IMR-90 (cell line): ENCODE results near the gene FAM162A. TPM values are rescaled to one million over a fixed set of nuclear protein-coding genes. Genes with fewer than 3 reads are reported as not detected.

Experiments used
- ATAC-seq: fragments of 200-7000 bp; cut with Tn5 transposase; 2 replicates; pipeline ENCODE4 v1.9.1; 2020; ENCODE audit warnings: low read depth, mild to moderate bottlenecking, moderate library complexity
- BruUV-seq: library from RNA; stranded (reverse); fragments of 400-500 nt; replicated peaks from 2 replicates; lab custom pipeline; 2021; lab: Mats Ljungman, UMichigan
- CTCF ChIA-PET: fragments of 300-600 bp; formaldehyde crosslinking; extraction: SDS; loops from one replicate; lab custom pipeline; 2021; ENCODE audit warnings: antibody characterized with exemption; lab: Yijun Ruan, JAX
- POLR2A ChIA-PET: fragments of 300-600 bp; sonication (Branson Sonifier 250); formaldehyde crosslinking; loops from one replicate; lab custom pipeline; 2022; ENCODE audit warnings: antibody characterized with exemption; ENCODE audit not compliant: unreplicated experiment; lab: Charles Lee
- DNase-seq: peaks from one replicate; pipeline ENCODE4 v3.0.0; 2013
- H2AFZ ChIP-seq: replicated peaks from 2 replicates; pipeline ENCODE3; 2013; ENCODE audit warnings: low read length, mild to moderate bottlenecking; ENCODE audit not compliant: poor library complexity
- H2AK5ac ChIP-seq: 2 replicates; pipeline ENCODE4 v1.6.1; 2013; ENCODE audit warnings: low read depth, low read length, inconsistent platforms
- H2AK9ac ChIP-seq: replicated peaks from 2 replicates; pipeline ENCODE3; 2013; ENCODE audit warnings: mild to moderate bottlenecking, low read depth, low read length, moderate library complexity; ENCODE audit not compliant: poor library complexity
- H2BK120ac ChIP-seq: 2 replicates; pipeline ENCODE4 v1.6.1; 2013; ENCODE audit warnings: low read depth, low read length, inconsistent platforms
- H2BK15ac ChIP-seq: 3 replicates; pipeline ENCODE4 v1.6.1; 2013; ENCODE audit warnings: low read depth, low read length, inconsistent platforms
- H2BK20ac ChIP-seq: 2 replicates; pipeline ENCODE4 v1.6.1; 2013; ENCODE audit warnings: low read depth, mild to moderate bottlenecking, inconsistent platforms, low read length, moderate library complexity
- H2BK5ac ChIP-seq: 2 replicates; pipeline ENCODE4 v1.6.1; 2013; ENCODE audit warnings: mild to moderate bottlenecking, low read depth, low read length, inconsistent platforms; ENCODE audit not compliant: poor library complexity, severe bottlenecking
- H3K14ac ChIP-seq: replicated peaks from 2 replicates; pipeline ENCODE4 v1.6.1; 2013; ENCODE audit warnings: low read depth, low read length, inconsistent platforms
- H3K18ac ChIP-seq: 2 replicates; pipeline ENCODE4 v1.6.1; 2013; ENCODE audit warnings: low read depth, low read length, control low read depth
- H3K23ac ChIP-seq: 2 replicates; pipeline ENCODE4 v1.6.1; 2013; ENCODE audit warnings: low read depth, low read length, inconsistent platforms
- H3K27ac ChIP-seq: 2 replicates; pipeline ENCODE4 v1.5.1; 2013; ENCODE audit warnings: mild to moderate bottlenecking, control low read depth, low read length; ENCODE audit not compliant: insufficient read depth
- H3K27me3 ChIP-seq: 2 replicates; pipeline ENCODE4 v1.6.1; 2013; ENCODE audit warnings: low read length; ENCODE audit not compliant: control insufficient read depth, insufficient read depth
- H3K36me3 ChIP-seq: 2 replicates; pipeline ENCODE4 v1.6.1; 2013; ENCODE audit warnings: low read length, mixed read lengths; ENCODE audit not compliant: control insufficient read depth, insufficient read depth
- H3K4ac ChIP-seq: 2 replicates; pipeline ENCODE4 v1.6.1; 2013; ENCODE audit warnings: low read depth, low read length, inconsistent platforms
- H3K4me1 ChIP-seq: 2 replicates; pipeline ENCODE4 v1.6.1; 2013; ENCODE audit warnings: low read length, mixed read lengths; ENCODE audit not compliant: control insufficient read depth, insufficient read depth
- H3K4me2 ChIP-seq: 2 replicates; pipeline ENCODE4 v1.6.1; 2013; ENCODE audit warnings: low read depth, mild to moderate bottlenecking, control low read depth, low read length, moderate library complexity
- H3K4me3 ChIP-seq: 2 replicates; pipeline ENCODE4 v1.5.1; 2013; ENCODE audit warnings: low read depth, mild to moderate bottlenecking, control low read depth, low read length, moderate library complexity; ENCODE audit not compliant: insufficient read depth
- H3K56ac ChIP-seq: 2 replicates; pipeline ENCODE4 v1.6.1; 2013; ENCODE audit warnings: low read length, inconsistent platforms; ENCODE audit not compliant: insufficient read depth; ENCODE audit errors: extremely low read depth
- H3K79me1 ChIP-seq, 2 experiments: 2 replicates each; pipeline ENCODE4 v1.6.1; 2013; ENCODE audit warnings: low read length in 2 of 2, inconsistent platforms in 1 of 2, low read depth in 1 of 2
- H3K9ac ChIP-seq: 2 replicates; pipeline ENCODE4 v1.6.1; 2013; ENCODE audit warnings: low read depth, low read length, control low read depth
- H3K9me1 ChIP-seq: 2 replicates; pipeline ENCODE4 v1.6.1; 2013; ENCODE audit warnings: low read length, inconsistent platforms; ENCODE audit not compliant: insufficient read depth
- H3K9me3 ChIP-seq: 2 replicates; pipeline ENCODE4 v1.6.1; 2013; ENCODE audit warnings: low read length; ENCODE audit not compliant: control insufficient read depth, insufficient read depth
- H4K20me1 ChIP-seq: 2 replicates; pipeline ENCODE4 v1.6.1; 2013; ENCODE audit warnings: low read length, inconsistent platforms; ENCODE audit not compliant: insufficient read depth
- H4K5ac ChIP-seq: 2 replicates; pipeline ENCODE4 v1.6.1; 2013; ENCODE audit warnings: mild to moderate bottlenecking, low read depth, low read length, control low read depth
- H4K8ac ChIP-seq, 2 experiments: 2 replicates each; pipeline ENCODE4 v1.6.1; 2013; ENCODE audit warnings: low read depth in 2 of 2, low read length in 2 of 2, control low read depth in 1 of 2, inconsistent platforms in 1 of 2
- H4K91ac ChIP-seq: 2 replicates; pipeline ENCODE4 v1.6.1; 2013; ENCODE audit warnings: low read depth, low read length, inconsistent platforms; ENCODE audit not compliant: insufficient read depth
- BHLHE40 ChIP-seq: fragments of 150-350 bp; IDR thresholded peaks from 2 replicates; pipeline ENCODE4 v1.6.1; 2016; ENCODE audit warnings: mild to moderate bottlenecking, low read depth, low read length
- CEBPB ChIP-seq: IDR thresholded peaks from 2 replicates; pipeline ENCODE4 v1.6.1; 2012; ENCODE audit warnings: low read depth, low read length, improper control_type of control experiment
- FOS ChIP-seq: fragments of 150-350 bp; IDR thresholded peaks from 2 replicates; pipeline ENCODE4 v1.6.1; 2016; ENCODE audit warnings: low read depth, low read length
- MAFK ChIP-seq: IDR thresholded peaks from 2 replicates; pipeline ENCODE4 v1.6.1; 2012; ENCODE audit warnings: low read depth, low read length, improper control_type of control experiment
- MAZ ChIP-seq: IDR thresholded peaks from 2 replicates; pipeline ENCODE4 v1.6.1; 2012; ENCODE audit warnings: low read depth, mild to moderate bottlenecking, low read length, improper control_type of control experiment, moderate library complexity, borderline replicate concordance
- MXI1 ChIP-seq: IDR thresholded peaks from 2 replicates; pipeline ENCODE4 v1.6.1; 2012; ENCODE audit warnings: low read depth, mild to moderate bottlenecking, low read length, moderate library complexity, borderline replicate concordance
- NFE2L2 ChIP-seq: fragments of 150-350 bp; IDR thresholded peaks from 2 replicates; pipeline ENCODE4 v1.6.1; 2016; ENCODE audit warnings: low read depth, mild to moderate bottlenecking, low read length
- POLR2A ChIP-seq: IDR thresholded peaks from 2 replicates; pipeline ENCODE4 v1.6.1; 2012; ENCODE audit warnings: mild to moderate bottlenecking, low read depth, low read length
- RAD21 ChIP-seq: IDR thresholded peaks from 2 replicates; pipeline ENCODE4 v1.6.1; 2012; ENCODE audit warnings: low read length, improper control_type of control experiment
- RCOR1 ChIP-seq: IDR thresholded peaks from 2 replicates; pipeline ENCODE4 v1.6.1; 2012; ENCODE audit warnings: mild to moderate bottlenecking, low read length, improper control_type of control experiment; ENCODE audit not compliant: insufficient replicate concordance
- RFX5 ChIP-seq: IDR thresholded peaks from 2 replicates; pipeline ENCODE4 v1.8.0; 2012; ENCODE audit warnings: low read depth, mild to moderate bottlenecking, low read length, moderate library complexity
- SMC3 ChIP-seq: fragments of 150-350 bp; IDR thresholded peaks from 2 replicates; pipeline ENCODE4 v1.6.1; 2016; ENCODE audit warnings: low read depth, mild to moderate bottlenecking, antibody characterized with exemption, low read length, moderate library complexity
- WGBS, 2 experiments: methylation state at CpG; one replicate each; pipeline versions ENCODE4 v1.1.5 to v1.1.7; 2013; ENCODE audit warnings: missing lambda C conversion rate in 2 of 2; ENCODE audit not compliant: insufficient read length in 1 of 2; ENCODE audit errors: extremely low coverage in 2 of 2; 5-methylcytosine and 5-hydroxymethylcytosine counted together
- dilution Hi-C: fragments of 300-500 bp; cut with HindIII; formaldehyde crosslinking; loops from one replicate; pipeline ENCODE4 v1.14.3; 2018; ENCODE audit warnings: low sequenced_read_pairs; ENCODE audit not compliant: unreplicated experiment
- in situ Hi-C: fragments of 300-500 bp; cut with MboI; formaldehyde crosslinking; loops from 3 replicates; pipeline ENCODE4 v1.14.3; 2019; ENCODE audit warnings: low sequenced_read_pairs, inconsistent platforms, mixed read lengths
- intact Hi-C: fragments of 100-400 bp; cut with micrococcal nuclease; formaldehyde crosslinking; loops from 2 replicates; pipeline ENCODE4 v1.10.0; 2022
- polyA plus RNA-seq, 3 experiments: library from polyadenylated mRNA; depleted of rRNA; stranded (reverse); fragments of >200 nt; gene quantifications; 2 replicates each; pipeline ENCODE4 v1.2.3, GENCODE V29; 2012; ENCODE audit warnings: low replicate concordance in 1 of 3
- total RNA-seq: library from RNA; depleted of rRNA; stranded (reverse); fragments of >200 nt; gene quantifications from 2 replicates; pipeline ENCODE4 v1.2.3, GENCODE V29; 2012
- TF ChIP-seq, protein P1 (sequence below): conservative IDR thresholded peaks from 2 replicates; pipeline ENCODE4 v1.5.1; 2012; ENCODE audit warnings: mild to moderate bottlenecking, low read depth, low read length, improper control_type of control experiment
- TF ChIP-seq, protein P2 (sequence below): fragments of 150-350 bp; IDR thresholded peaks from 2 replicates; pipeline ENCODE4 v1.6.1; 2017; ENCODE audit warnings: mild to moderate bottlenecking, antibody characterized with exemption, low read length, low read depth
- TF ChIP-seq, protein P3 (sequence below): fragments of 150-350 bp; IDR thresholded peaks from 2 replicates; pipeline ENCODE4 v1.6.1; 2016; ENCODE audit warnings: low read depth, mild to moderate bottlenecking, low read length, moderate library complexity, borderline replicate concordance

The FAM162A gene
- total and polyA plus RNA-seq, 2 of the 4 experiments (the other 2 are of a cell fraction), result 33.9 to 66.8 TPM

DNA sequence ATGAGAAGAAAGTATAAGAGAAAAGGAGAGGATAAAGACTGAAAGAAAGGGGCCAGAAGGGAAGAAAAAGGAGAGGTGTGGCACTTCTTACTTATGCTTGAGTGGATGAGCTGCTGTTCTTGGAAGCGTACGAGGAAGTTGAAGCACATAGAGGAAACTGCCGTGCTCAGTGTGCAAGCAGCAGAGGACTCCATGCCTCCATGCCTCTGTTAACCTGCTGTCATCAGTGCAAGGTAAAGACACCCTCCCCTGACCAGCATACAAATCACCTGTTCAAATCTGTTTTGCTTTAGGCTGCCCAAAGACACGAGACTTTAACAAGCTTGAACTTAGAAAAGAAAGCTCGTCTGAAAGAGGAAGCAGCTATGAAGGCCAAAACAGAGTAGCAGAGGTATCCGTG is 25.5 kb downstream of the FAM162A start:
- no peak for TF ChIP-seq NFE2L2
- no peak for TF ChIP-seq MAFK
- no peak for TF ChIP-seq SMC3
- no peak for TF ChIP-seq CEBPB
- no peak for TF ChIP-seq BHLHE40
- TF ChIP-seq RAD21, result no peak
- TF ChIP-seq POLR2A, result no peak
- TF ChIP-seq, protein P1, sequence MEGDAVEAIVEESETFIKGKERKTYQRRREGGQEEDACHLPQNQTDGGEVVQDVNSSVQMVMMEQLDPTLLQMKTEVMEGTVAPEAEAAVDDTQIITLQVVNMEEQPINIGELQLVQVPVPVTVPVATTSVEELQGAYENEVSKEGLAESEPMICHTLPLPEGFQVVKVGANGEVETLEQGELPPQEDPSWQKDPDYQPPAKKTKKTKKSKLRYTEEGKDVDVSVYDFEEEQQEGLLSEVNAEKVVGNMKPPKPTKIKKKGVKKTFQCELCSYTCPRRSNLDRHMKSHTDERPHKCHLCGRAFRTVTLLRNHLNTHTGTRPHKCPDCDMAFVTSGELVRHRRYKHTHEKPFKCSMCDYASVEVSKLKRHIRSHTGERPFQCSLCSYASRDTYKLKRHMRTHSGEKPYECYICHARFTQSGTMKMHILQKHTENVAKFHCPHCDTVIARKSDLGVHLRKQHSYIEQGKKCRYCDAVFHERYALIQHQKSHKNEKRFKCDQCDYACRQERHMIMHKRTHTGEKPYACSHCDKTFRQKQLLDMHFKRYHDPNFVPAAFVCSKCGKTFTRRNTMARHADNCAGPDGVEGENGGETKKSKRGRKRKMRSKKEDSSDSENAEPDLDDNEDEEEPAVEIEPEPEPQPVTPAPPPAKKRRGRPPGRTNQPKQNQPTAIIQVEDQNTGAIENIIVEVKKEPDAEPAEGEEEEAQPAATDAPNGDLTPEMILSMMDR, result no peak
- TF ChIP-seq, protein P2, sequence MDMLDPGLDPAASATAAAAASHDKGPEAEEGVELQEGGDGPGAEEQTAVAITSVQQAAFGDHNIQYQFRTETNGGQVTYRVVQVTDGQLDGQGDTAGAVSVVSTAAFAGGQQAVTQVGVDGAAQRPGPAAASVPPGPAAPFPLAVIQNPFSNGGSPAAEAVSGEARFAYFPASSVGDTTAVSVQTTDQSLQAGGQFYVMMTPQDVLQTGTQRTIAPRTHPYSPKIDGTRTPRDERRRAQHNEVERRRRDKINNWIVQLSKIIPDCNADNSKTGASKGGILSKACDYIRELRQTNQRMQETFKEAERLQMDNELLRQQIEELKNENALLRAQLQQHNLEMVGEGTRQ, result no peak
- TF ChIP-seq MXI1, result no peak
- TF ChIP-seq, protein P3, sequence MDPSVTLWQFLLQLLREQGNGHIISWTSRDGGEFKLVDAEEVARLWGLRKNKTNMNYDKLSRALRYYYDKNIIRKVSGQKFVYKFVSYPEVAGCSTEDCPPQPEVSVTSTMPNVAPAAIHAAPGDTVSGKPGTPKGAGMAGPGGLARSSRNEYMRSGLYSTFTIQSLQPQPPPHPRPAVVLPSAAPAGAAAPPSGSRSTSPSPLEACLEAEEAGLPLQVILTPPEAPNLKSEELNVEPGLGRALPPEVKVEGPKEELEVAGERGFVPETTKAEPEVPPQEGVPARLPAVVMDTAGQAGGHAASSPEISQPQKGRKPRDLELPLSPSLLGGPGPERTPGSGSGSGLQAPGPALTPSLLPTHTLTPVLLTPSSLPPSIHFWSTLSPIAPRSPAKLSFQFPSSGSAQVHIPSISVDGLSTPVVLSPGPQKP, result no peak
- TF ChIP-seq FOS, result no peak
- no peak for TF ChIP-seq RFX5
- no peak for TF ChIP-seq MAZ
- no peak for TF ChIP-seq RCOR1
- no peak for DNase-seq
- no peak for ATAC-seq
- no peak overlapping the region for H3K18ac ChIP-seq
- CTCF ChIA-PET, result no interaction called here
- H3K14ac ChIP-seq, result no peak overlapping the region
- no peak overlapping the region for H2AFZ ChIP-seq
- H3K79me1 ChIP-seq, result peaks cover 5 to 18% of the 10 kb centered on the region in 2 experiments; a peak in 3 of 4 replicates
- no peak overlapping the region for H2BK15ac ChIP-seq
- H3K27ac ChIP-seq, result no peak overlapping the region
- in situ Hi-C loops (no loop called here), dilution Hi-C loops (no loop called here), intact Hi-C loops (no loop called here)
- no peaks in the 10 kb centered on the region for H3K27me3 ChIP-seq
- no peak overlapping the region for H4K91ac ChIP-seq
- no peak overlapping the region for H2AK5ac ChIP-seq
- no peaks in the 10 kb centered on the region for H4K20me1 ChIP-seq
- H3K23ac ChIP-seq, result no peak overlapping the region
- POLR2A ChIA-PET, result no interaction called here
- no peak overlapping the region for H2BK120ac ChIP-seq
- no peak overlapping the region for H2BK20ac ChIP-seq
- peaks cover 14% of the 10 kb centered on the region for H3K36me3 ChIP-seq
- no peak overlapping the region for H3K4ac ChIP-seq
- H2BK5ac ChIP-seq, result no peak overlapping the region
- H3K4me2 ChIP-seq, result no peak overlapping the region
- no peak overlapping the region for H3K56ac ChIP-seq
- BruUV-seq, result no TSS peak
- no peaks in the 10 kb centered on the region for H3K9me1 ChIP-seq
- 80% methylated on average over 1 of the region's 6 CpGs; no CpG with 5 or more reads in 1 of the 2 experiments for WGBS, 2 experiments
- H4K8ac ChIP-seq, result no peak overlapping the region
- no peak overlapping the region for H2AK9ac ChIP-seq
- H3K4me1 ChIP-seq, result no peaks in the 10 kb centered on the region
- H3K4me3 ChIP-seq, result no peak overlapping the region
- H3K9me3 ChIP-seq, result no peaks in the 10 kb centered on the region
- no peak overlapping the region for H4K5ac ChIP-seq
- H3K9ac ChIP-seq, result no peak overlapping the region
